HepG2 (cell line): ENCODE results near the gene MRRF. TPM values are rescaled to one million over a fixed set of nuclear protein-coding genes. Genes with fewer than 3 reads are reported as not detected.
A peak's percentile ranks its signal among the peaks of the same experiment; 100 is the strongest.

Source experiments
- ATAC-seq: fragments of 200-7000 bp; cut with Tn5 transposase; 3 replicates; pipeline ENCODE4 v1.9.1; 2020; ENCODE audit warnings: mild to moderate bottlenecking, moderate library complexity
- BruUV-seq: library from RNA; stranded (reverse); fragments of 400-500 nt; replicated peaks from 2 replicates; lab custom pipeline; 2021; lab: Mats Ljungman, UMichigan
- CTCF ChIA-PET: fragments of 300-600 bp; formaldehyde crosslinking; extraction: SDS; loops from one replicate; lab custom pipeline; 2021; ENCODE audit warnings: low total read pairs, inconsistent platforms, low intra/inter-chr PET ratio; lab: Yijun Ruan, JAX
- POLR2A ChIA-PET: fragments of 350-600 bp; sonication (Branson Sonifier 250); formaldehyde crosslinking; loops from one replicate; lab custom pipeline; 2020; ENCODE audit warnings: antibody characterized with exemption, inconsistent platforms; lab: Yijun Ruan, JAX
- DNase-seq: peaks from one replicate; pipeline ENCODE4 v3.0.0-alpha.2; 2015; ENCODE audit warnings: low spot score
- FAIRE-seq: peaks from 3 replicates; lab custom pipeline; 2011; peaks lifted over from hg19 to GRCh38; lab: Jason Lieb, UNC
- H2AFZ ChIP-seq: one replicate; pipeline ENCODE4 v1.6.1; 2011; ENCODE audit warnings: low read length, inconsistent platforms
- H3K27ac ChIP-seq: fragments of 300-600 bp; 3 replicates; pipeline ENCODE4 v1.8.0; 2011; ENCODE audit warnings: mixed run types, mild to moderate bottlenecking, mixed read lengths, low read length, inconsistent platforms; ENCODE audit not compliant: insufficient read depth; ENCODE audit errors: extremely low read length
- H3K27me3 ChIP-seq, 2 experiments: fragments of 200-600 bp in 1 of 2; 2 replicates in 1 of 2; 3 replicates in 1 of 2; pipeline versions ENCODE4 v1.6.0 to v1.8.0; 2011; ENCODE audit warnings: low read length in 2 of 2, mild to moderate bottlenecking in 2 of 2, moderate library complexity in 2 of 2, inconsistent platforms in 1 of 2; ENCODE audit not compliant: insufficient read depth in 2 of 2, control insufficient read depth in 1 of 2
- H3K36me3 ChIP-seq, 2 experiments: fragments of 200-600 bp in 1 of 2; replicated peaks in 1 of 2; 2 replicates in 1 of 2; 3 replicates in 1 of 2; pipeline versions ENCODE4 v1.5.1 to v1.8.0; 2011; ENCODE audit warnings: low read length in 2 of 2, inconsistent platforms in 1 of 2; ENCODE audit not compliant: insufficient read depth in 2 of 2, control insufficient read depth in 1 of 2
- H3K4me1 ChIP-seq: 2 replicates; pipeline ENCODE4 v1.5.1; 2012; ENCODE audit warnings: low read length, inconsistent platforms; ENCODE audit not compliant: insufficient read depth
- H3K4me2 ChIP-seq: 2 replicates; pipeline ENCODE4 v1.6.0; 2011; ENCODE audit warnings: low read depth, low read length, inconsistent platforms
- H3K4me3 ChIP-seq, 3 experiments: fragments of 200-600 bp in 1 of 3; sonication (generic), shearing (Covaris generic) in 1 of 3; replicated peaks in 1 of 3; 2 replicates each; pipeline ENCODE4 v1.5.1; 2011 to 2016; ENCODE audit warnings: low read length in 3 of 3, inconsistent platforms in 2 of 3, low read depth in 2 of 3, mild to moderate bottlenecking in 2 of 3, control low read depth in 1 of 3, mixed read lengths in 1 of 3; ENCODE audit not compliant: insufficient read depth in 1 of 3
- H3K79me2 ChIP-seq: one replicate; pipeline ENCODE4 v1.6.1; 2011; ENCODE audit warnings: low read length, inconsistent platforms; ENCODE audit not compliant: insufficient read depth
- H3K9ac ChIP-seq: 2 replicates; pipeline ENCODE4 v1.6.0; 2011; ENCODE audit warnings: mild to moderate bottlenecking, low read depth, low read length, inconsistent platforms; ENCODE audit not compliant: insufficient read depth
- H3K9me3 ChIP-seq: 2 replicates; pipeline ENCODE4 v1.5.1; 2012; ENCODE audit warnings: mild to moderate bottlenecking, low read length
- H4K20me1 ChIP-seq: 2 replicates; pipeline ENCODE4 v1.6.0; 2011; ENCODE audit warnings: inconsistent platforms, mild to moderate bottlenecking, low read length, moderate library complexity; ENCODE audit not compliant: insufficient read depth
- GFI1 ChIP-seq: sonication (generic); formaldehyde crosslinking; IDR thresholded peaks from 2 replicates; pipeline ENCODE4 v1.5.0; 2020; ENCODE audit warnings: missing genetic modification reagents, mild to moderate bottlenecking, borderline replicate concordance
- PTBP1 ChIP-seq: fragments of 200-400 bp; formaldehyde crosslinking; IDR thresholded peaks from 2 replicates; pipeline ENCODE4 v1.6.1; 2018; ENCODE audit warnings: low read length, low read depth; ENCODE audit not compliant: poor library complexity, severe bottlenecking
- ZNF761 ChIP-seq: sonication (generic); formaldehyde crosslinking; conservative IDR thresholded peaks from 2 replicates; pipeline ENCODE4 v1.4.0; 2020; ENCODE audit warnings: mild to moderate bottlenecking, missing genetic modification reagents
- WGBS: methylation state at CpG from one replicate; pipeline ENCODE4 v1.1.6; 2017; ENCODE audit warnings: low lambda C conversion rate; 5-methylcytosine and 5-hydroxymethylcytosine counted together
- in situ Hi-C: cut with HindIII; loops from 2 replicates; pipeline ENCODE4 v1.10.0; 2017; ENCODE audit warnings: low pct_unique_long_range_greater_than_20kb; ENCODE audit not compliant: extremely low pct_ligation_motif_present
- intact Hi-C: fragments of 100-400 bp; cut with micrococcal nuclease; formaldehyde crosslinking; loops from one replicate; pipeline ENCODE4 v1.10.0; 2022; ENCODE audit not compliant: unreplicated experiment
- polyA plus RNA-seq, 8 experiments: library from polyadenylated mRNA; depleted of rRNA in 3 of 8; stranded (reverse) in 7 of 8; unstranded in 1 of 8; fragments of >200 nt; fragmentation: Illumina TruSeq in 4 of 8; extraction: Trizol in 4 of 8; gene quantifications; 2 replicates each; pipeline versions ENCODE4 v1.2.1 to v1.2.3, GENCODE V29; 2011 to 2016; ENCODE audit warnings: low read depth in 4 of 8, missing spikeins in 1 of 8, mixed read lengths in 1 of 8; ENCODE audit not compliant: insufficient read depth in 1 of 8
- total RNA-seq, 5 experiments: library from RNA; depleted of rRNA; stranded (reverse); fragments of >200 nt; fragmentation: Illumina TruSeq; extraction: Trizol; gene quantifications; 2 replicates each; pipeline ENCODE4 v1.2.3, GENCODE V29; 2016; ENCODE audit warnings: low read depth in 1 of 5
- TF ChIP-seq, protein P1 (sequence below): sonication (generic); formaldehyde crosslinking; IDR thresholded peaks from 2 replicates; pipeline ENCODE4 v1.4.0; 2020; ENCODE audit warnings: missing genetic modification reagents, borderline replicate concordance
- TF ChIP-seq, protein P2 (sequence below): sonication (generic); formaldehyde crosslinking; IDR thresholded peaks from 2 replicates; pipeline ENCODE4 v1.4.0; 2020; ENCODE audit warnings: missing genetic modification reagents
- TF ChIP-seq, protein P3 (sequence below): sonication (generic); formaldehyde crosslinking; IDR thresholded peaks from 2 replicates; pipeline ENCODE4 v1.4.0; 2020; ENCODE audit warnings: missing genetic modification reagents

Gene MRRF
- total and polyA plus RNA-seq, 2 of the 13 experiments (the other 11 are each of a cell fraction or from before 2014, with no cell fraction given): 37.3 to 44.3 TPM

DNA sequence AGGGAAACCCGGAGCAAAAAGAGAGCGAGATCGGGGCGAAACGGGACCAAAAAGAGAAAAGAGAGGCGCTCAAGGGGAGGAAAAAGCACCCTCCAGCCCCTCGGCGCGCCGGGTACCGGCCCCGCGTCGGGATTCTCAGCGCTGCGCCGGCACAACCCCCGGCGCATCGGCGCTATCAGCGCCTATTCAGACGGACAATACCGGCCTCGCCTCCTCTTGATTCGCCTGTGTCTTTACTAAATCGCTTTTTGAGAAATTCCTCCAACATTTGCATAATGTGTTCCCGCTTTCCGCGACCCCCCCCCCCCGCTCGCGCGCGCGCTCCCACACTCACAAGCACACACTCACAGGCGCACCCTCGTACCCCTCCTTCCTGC, 36.5 kb upstream of the MRRF start:
- in situ Hi-C loops (no loop called here), intact Hi-C loops (no loop called here)
- Histone ChIP-seq H3K9ac (no peak overlapping the region), H2AFZ (no peak overlapping the region), H3K4me1 (peaks cover 6% of the 10 kb centered on the region; the same call in 1 of the 2 replicates), H3K4me3 (peak overlapping the region; percentile 41 to 68 (median 59)), H3K27ac (no peak overlapping the region), H3K27me3 (peaks cover 15 to 86% of the 10 kb centered on the region in 2 experiments), H3K4me2 (peak overlapping the region; percentile 74), H3K36me3 (no peaks in the 10 kb centered on the region), H3K79me2 (no peaks in the 10 kb centered on the region), H4K20me1 (no peaks in the 10 kb centered on the region), H3K9me3 (no peaks in the 10 kb centered on the region)
- ATAC-seq (peak; percentile 47; the same call in 2 of the 3 replicates), DNase-seq (no peak), FAIRE-seq (no peak)
- POLR2A ChIA-PET: no interaction called here
- CTCF ChIA-PET: interaction anchor here (1.3 kb wide), 1 partner anchor 103 kb away, joined by 3 read pairs; no protein-coding TSS in a partner anchor
- 2% methylated on average over 21 of the region's 38 CpGs for WGBS
- BruUV-seq: no TSS peak
- TF ChIP-seq ZNF761 (CRISPR knock-in tag): no peak
- TF ChIP-seq, protein P1, sequence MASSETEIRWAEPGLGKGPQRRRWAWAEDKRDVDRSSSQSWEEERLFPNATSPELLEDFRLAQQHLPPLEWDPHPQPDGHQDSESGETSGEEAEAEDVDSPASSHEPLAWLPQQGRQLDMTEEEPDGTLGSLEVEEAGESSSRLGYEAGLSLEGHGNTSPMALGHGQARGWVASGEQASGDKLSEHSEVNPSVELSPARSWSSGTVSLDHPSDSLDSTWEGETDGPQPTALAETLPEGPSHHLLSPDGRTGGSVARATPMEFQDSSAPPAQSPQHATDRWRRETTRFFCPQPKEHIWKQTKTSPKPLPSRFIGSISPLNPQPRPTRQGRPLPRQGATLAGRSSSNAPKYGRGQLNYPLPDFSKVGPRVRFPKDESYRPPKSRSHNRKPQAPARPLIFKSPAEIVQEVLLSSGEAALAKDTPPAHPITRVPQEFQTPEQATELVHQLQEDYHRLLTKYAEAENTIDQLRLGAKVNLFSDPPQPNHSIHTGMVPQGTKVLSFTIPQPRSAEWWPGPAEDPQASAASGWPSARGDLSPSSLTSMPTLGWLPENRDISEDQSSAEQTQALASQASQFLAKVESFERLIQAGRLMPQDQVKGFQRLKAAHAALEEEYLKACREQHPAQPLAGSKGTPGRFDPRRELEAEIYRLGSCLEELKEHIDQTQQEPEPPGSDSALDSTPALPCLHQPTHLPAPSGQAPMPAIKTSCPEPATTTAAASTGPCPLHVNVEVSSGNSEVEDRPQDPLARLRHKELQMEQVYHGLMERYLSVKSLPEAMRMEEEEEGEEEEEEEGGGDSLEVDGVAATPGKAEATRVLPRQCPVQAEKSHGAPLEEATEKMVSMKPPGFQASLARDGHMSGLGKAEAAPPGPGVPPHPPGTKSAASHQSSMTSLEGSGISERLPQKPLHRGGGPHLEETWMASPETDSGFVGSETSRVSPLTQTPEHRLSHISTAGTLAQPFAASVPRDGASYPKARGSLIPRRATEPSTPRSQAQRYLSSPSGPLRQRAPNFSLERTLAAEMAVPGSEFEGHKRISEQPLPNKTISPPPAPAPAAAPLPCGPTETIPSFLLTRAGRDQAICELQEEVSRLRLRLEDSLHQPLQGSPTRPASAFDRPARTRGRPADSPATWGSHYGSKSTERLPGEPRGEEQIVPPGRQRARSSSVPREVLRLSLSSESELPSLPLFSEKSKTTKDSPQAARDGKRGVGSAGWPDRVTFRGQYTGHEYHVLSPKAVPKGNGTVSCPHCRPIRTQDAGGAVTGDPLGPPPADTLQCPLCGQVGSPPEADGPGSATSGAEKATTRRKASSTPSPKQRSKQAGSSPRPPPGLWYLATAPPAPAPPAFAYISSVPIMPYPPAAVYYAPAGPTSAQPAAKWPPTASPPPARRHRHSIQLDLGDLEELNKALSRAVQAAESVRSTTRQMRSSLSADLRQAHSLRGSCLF: no peak
- TF ChIP-seq, protein P2, sequence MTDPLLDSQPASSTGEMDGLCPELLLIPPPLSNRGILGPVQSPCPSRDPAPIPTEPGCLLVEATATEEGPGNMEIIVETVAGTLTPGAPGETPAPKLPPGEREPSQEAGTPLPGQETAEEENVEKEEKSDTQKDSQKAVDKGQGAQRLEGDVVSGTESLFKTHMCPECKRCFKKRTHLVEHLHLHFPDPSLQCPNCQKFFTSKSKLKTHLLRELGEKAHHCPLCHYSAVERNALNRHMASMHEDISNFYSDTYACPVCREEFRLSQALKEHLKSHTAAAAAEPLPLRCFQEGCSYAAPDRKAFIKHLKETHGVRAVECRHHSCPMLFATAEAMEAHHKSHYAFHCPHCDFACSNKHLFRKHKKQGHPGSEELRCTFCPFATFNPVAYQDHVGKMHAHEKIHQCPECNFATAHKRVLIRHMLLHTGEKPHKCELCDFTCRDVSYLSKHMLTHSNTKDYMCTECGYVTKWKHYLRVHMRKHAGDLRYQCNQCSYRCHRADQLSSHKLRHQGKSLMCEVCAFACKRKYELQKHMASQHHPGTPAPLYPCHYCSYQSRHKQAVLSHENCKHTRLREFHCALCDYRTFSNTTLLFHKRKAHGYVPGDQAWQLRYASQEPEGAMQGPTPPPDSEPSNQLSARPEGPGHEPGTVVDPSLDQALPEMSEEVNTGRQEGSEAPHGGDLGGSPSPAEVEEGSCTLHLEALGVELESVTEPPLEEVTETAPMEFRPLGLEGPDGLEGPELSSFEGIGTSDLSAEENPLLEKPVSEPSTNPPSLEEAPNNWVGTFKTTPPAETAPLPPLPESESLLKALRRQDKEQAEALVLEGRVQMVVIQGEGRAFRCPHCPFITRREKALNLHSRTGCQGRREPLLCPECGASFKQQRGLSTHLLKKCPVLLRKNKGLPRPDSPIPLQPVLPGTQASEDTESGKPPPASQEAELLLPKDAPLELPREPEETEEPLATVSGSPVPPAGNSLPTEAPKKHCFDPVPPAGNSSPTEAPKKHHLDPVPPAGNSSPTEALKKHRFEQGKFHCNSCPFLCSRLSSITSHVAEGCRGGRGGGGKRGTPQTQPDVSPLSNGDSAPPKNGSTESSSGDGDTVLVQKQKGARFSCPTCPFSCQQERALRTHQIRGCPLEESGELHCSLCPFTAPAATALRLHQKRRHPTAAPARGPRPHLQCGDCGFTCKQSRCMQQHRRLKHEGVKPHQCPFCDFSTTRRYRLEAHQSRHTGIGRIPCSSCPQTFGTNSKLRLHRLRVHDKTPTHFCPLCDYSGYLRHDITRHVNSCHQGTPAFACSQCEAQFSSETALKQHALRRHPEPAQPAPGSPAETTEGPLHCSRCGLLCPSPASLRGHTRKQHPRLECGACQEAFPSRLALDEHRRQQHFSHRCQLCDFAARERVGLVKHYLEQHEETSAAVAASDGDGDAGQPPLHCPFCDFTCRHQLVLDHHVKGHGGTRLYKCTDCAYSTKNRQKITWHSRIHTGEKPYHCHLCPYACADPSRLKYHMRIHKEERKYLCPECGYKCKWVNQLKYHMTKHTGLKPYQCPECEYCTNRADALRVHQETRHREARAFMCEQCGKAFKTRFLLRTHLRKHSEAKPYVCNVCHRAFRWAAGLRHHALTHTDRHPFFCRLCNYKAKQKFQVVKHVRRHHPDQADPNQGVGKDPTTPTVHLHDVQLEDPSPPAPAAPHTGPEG: no peak
- TF ChIP-seq PTBP1: no peak
- TF ChIP-seq, protein P3, sequence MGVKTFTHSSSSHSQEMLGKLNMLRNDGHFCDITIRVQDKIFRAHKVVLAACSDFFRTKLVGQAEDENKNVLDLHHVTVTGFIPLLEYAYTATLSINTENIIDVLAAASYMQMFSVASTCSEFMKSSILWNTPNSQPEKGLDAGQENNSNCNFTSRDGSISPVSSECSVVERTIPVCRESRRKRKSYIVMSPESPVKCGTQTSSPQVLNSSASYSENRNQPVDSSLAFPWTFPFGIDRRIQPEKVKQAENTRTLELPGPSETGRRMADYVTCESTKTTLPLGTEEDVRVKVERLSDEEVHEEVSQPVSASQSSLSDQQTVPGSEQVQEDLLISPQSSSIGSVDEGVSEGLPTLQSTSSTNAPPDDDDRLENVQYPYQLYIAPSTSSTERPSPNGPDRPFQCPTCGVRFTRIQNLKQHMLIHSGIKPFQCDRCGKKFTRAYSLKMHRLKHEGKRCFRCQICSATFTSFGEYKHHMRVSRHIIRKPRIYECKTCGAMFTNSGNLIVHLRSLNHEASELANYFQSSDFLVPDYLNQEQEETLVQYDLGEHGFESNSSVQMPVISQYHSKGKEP (CRISPR knock-in tag): no peak
- TF ChIP-seq GFI1 (CRISPR knock-in tag): no peak
